ENCODE measurements around the gene MEPCE. TPM values are rescaled to one million over a fixed set of nuclear protein-coding genes. Genes with fewer than 3 reads are reported as not detected.

MEPCE gene
- total and polyA plus RNA-seq, 9 of the 15 experiments (the other 6 are each of a cell fraction or from before 2014, with no cell fraction given), result 10.9 to 76.3 (median 44.1) TPM

DNA sequence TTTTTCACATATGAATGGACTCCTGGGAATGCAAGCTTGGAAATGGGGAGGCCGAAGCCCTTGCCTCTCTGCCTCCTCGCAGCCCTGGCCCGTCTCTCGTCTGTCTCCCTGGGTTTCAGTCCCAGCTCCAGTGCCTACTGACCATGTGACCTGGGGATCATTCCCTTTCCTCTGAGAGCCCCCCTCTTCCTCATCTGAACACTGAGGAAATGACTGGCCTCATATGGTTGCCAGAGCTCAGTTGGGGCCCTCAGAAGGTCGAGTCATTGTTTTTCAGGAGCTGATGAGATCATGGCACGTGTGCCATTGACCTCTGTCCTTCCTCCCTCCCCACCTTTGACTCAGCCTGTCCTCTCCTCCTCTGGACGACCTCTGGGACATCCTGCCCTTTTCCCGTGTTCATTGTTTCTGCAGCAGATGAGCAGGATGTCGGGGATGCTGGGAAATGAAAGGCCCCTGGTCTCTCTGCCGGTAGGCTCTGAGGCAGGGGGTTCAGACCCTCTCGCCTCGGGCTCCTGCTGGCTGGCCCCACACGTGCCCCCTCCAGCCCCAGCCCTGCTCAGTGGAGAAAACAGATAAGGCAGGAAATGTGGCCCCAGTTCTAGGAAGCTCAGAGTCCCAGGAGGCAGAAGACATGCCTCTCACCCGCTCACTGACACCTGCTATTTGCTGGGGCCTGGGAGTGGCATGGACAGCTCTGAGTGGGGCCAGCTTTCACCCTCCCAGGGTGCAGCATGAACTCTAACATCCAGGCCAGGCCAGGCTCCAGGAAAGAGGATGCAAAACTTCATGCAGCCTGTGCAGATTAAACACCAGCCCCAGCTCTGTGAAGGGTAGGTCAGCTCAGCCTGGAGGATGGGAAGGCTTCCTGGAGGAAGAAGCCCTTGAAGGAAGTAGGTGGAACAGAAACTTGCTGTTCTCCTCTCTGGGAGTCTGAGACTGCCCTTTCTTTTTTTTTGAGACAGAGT lies 15.0 kb downstream of the MEPCE start (continued):
- TF ChIP-seq TAF1 (IDR thresholded peaks at IDR 0.05; ENCODE audit: control insufficient read depth, extremely low read depth, insufficient read depth, low read length, severe bottlenecking) (no peak), SMAD4 (CRISPR knock-in tag; conservative IDR thresholded peaks at IDR 0.05) (peak; percentile 95), CCAR2 (IDR thresholded peaks at IDR 0.05; ENCODE audit: low read depth, low read length) (0 out of 2 replicates have a peak, but pooled peaks have one; percentile 49), CHCHD3 (CRISPR knock-in tag; IDR thresholded peaks at IDR 0.05) (0 out of 2 replicates have a peak, but pooled peaks have one; percentile 16), DACH1 (IDR thresholded peaks at IDR 0.05; ENCODE audit: partially characterized antibody) (peak; percentile 39), ZNF445 (CRISPR knock-in tag; IDR thresholded peaks at IDR 0.05; ENCODE audit: low read depth) (no peak), ETV1 (tag; conservative IDR thresholded peaks at IDR 0.05; ENCODE audit: low read depth) (peak; percentile 94), POLR2AphosphoS5 (IDR thresholded peaks at IDR 0.05; ENCODE audit: control insufficient read depth, insufficient read depth, low read depth, low read length) (peak; percentile 51; the same call in 1 of the 2 replicates), NCOA6 (IDR thresholded peaks at IDR 0.05) (no peak), ZNF830 (CRISPR knock-in tag; IDR thresholded peaks at IDR 0.05) (0 out of 2 replicates have a peak, but pooled peaks have one; percentile 43), TAL1 (IDR thresholded peaks at IDR 0.05) (peak; percentile 47), RAD51 (IDR thresholded peaks at IDR 0.05; ENCODE audit: borderline replicate concordance, low read depth) (peak; percentile 86)
- TF ChIP-seq, protein P1, sequence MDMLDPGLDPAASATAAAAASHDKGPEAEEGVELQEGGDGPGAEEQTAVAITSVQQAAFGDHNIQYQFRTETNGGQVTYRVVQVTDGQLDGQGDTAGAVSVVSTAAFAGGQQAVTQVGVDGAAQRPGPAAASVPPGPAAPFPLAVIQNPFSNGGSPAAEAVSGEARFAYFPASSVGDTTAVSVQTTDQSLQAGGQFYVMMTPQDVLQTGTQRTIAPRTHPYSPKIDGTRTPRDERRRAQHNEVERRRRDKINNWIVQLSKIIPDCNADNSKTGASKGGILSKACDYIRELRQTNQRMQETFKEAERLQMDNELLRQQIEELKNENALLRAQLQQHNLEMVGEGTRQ (CRISPR knock-in tag; IDR thresholded peaks at IDR 0.05), result peak; percentile 67
- TF ChIP-seq, protein P2, sequence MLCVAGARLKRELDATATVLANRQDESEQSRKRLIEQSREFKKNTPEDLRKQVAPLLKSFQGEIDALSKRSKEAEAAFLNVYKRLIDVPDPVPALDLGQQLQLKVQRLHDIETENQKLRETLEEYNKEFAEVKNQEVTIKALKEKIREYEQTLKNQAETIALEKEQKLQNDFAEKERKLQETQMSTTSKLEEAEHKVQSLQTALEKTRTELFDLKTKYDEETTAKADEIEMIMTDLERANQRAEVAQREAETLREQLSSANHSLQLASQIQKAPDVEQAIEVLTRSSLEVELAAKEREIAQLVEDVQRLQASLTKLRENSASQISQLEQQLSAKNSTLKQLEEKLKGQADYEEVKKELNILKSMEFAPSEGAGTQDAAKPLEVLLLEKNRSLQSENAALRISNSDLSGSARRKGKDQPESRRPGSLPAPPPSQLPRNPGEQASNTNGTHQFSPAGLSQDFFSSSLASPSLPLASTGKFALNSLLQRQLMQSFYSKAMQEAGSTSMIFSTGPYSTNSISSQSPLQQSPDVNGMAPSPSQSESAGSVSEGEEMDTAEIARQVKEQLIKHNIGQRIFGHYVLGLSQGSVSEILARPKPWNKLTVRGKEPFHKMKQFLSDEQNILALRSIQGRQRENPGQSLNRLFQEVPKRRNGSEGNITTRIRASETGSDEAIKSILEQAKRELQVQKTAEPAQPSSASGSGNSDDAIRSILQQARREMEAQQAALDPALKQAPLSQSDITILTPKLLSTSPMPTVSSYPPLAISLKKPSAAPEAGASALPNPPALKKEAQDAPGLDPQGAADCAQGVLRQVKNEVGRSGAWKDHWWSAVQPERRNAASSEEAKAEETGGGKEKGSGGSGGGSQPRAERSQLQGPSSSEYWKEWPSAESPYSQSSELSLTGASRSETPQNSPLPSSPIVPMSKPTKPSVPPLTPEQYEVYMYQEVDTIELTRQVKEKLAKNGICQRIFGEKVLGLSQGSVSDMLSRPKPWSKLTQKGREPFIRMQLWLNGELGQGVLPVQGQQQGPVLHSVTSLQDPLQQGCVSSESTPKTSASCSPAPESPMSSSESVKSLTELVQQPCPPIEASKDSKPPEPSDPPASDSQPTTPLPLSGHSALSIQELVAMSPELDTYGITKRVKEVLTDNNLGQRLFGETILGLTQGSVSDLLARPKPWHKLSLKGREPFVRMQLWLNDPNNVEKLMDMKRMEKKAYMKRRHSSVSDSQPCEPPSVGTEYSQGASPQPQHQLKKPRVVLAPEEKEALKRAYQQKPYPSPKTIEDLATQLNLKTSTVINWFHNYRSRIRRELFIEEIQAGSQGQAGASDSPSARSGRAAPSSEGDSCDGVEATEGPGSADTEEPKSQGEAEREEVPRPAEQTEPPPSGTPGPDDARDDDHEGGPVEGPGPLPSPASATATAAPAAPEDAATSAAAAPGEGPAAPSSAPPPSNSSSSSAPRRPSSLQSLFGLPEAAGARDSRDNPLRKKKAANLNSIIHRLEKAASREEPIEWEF (CRISPR knock-in tag; IDR thresholded peaks at IDR 0.05), result peak; percentile 88
- TF ChIP-seq, protein P3, sequence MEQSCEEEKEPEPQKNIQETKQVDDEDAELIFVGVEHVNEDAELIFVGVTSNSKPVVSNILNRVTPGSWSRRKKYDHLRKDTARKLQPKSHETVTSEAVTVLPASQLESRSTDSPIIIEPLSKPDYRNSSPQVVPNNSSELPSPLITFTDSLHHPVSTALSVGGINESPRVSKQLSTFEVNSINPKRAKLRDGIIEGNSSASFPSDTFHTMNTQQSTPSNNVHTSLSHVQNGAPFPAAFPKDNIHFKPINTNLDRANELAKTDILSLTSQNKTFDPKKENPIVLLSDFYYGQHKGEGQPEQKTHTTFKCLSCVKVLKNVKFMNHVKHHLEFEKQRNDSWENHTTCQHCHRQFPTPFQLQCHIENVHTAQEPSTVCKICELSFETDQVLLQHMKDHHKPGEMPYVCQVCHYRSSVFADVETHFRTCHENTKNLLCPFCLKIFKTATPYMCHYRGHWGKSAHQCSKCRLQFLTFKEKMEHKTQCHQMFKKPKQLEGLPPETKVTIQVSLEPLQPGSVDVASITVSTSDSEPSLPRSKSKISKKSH (CRISPR knock-in tag; IDR thresholded peaks at IDR 0.05), result no peak
- TF ChIP-seq, protein P4, sequence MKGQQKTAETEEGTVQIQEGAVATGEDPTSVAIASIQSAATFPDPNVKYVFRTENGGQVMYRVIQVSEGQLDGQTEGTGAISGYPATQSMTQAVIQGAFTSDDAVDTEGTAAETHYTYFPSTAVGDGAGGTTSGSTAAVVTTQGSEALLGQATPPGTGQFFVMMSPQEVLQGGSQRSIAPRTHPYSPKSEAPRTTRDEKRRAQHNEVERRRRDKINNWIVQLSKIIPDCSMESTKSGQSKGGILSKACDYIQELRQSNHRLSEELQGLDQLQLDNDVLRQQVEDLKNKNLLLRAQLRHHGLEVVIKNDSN (CRISPR knock-in tag; IDR thresholded peaks at IDR 0.05), result peak; percentile 85
